ENCODE data around the gene POLR3K.

POLR3K gene

GRCh38 chr16:94918-95265, 41.5 kb upstream of the POLR3K start:
- H3K9me3 ChIP-seq (ENCODE audit: low read length) = no peaks in the 10 kb centered on the region
- no peak overlapping the region for H3K27ac ChIP-seq (ENCODE audit: low read depth, low read length, poor library complexity, severe bottlenecking)
- no peak overlapping the region for H2AFZ ChIP-seq (ENCODE audit: low read length)
- no peaks in the 10 kb centered on the region for H3F3A ChIP-seq (ENCODE audit: insufficient read depth, low read length)
- H3K4me2 ChIP-seq (ENCODE audit: low read length) = no peak overlapping the region
- H3K9me2 ChIP-seq (ENCODE audit: low read depth, low read length) = no peaks in the 10 kb centered on the region
- no peaks in the 10 kb centered on the region for H4K20me1 ChIP-seq (ENCODE audit: insufficient read depth, low read length)
- TF ChIP-seq CTCF (IDR thresholded peaks at IDR 0.05; ENCODE audit: low read length) = no peak
- TF ChIP-seq EZH2 (IDR thresholded peaks at IDR 0.05; ENCODE audit: borderline replicate concordance, low read length) = no peak
- no peak overlapping the region for H3K9ac ChIP-seq (ENCODE audit: low read length)
- H3K36me3 ChIP-seq (ENCODE audit: insufficient read depth, low read length) = peaks cover 14% of the 10 kb centered on the region; the same call in 1 of the 2 replicates
- H3K4me1 ChIP-seq (ENCODE audit: insufficient read depth, low read length, severe bottlenecking) = no peaks in the 10 kb centered on the region
- H3K4me3 ChIP-seq (ENCODE audit: low read depth, low read length, poor library complexity, severe bottlenecking) = no peak overlapping the region
- H3K27me3 ChIP-seq (ENCODE audit: insufficient read depth, low read length) = no peaks in the 10 kb centered on the region
- no peaks in the 10 kb centered on the region for H3K79me2 ChIP-seq (ENCODE audit: insufficient read depth, low read length)

GRCh38 chr16:92431-93339, 39.3 kb upstream of the POLR3K start:
- Histone ChIP-seq H3K4me1 (ENCODE audit: insufficient read depth, low read length, severe bottlenecking) (no peaks in the 10 kb centered on the region), H3K4me3 (ENCODE audit: low read depth, low read length, poor library complexity, severe bottlenecking) (no peak overlapping the region), H2AFZ (ENCODE audit: low read length) (no peak overlapping the region), H3K79me2 (ENCODE audit: insufficient read depth, low read length) (no peaks in the 10 kb centered on the region), H3K4me2 (ENCODE audit: low read length) (no peak overlapping the region), H3K27ac (ENCODE audit: low read depth, low read length, poor library complexity, severe bottlenecking) (no peak overlapping the region), H3K9me2 (ENCODE audit: low read depth, low read length) (no peaks in the 10 kb centered on the region), H3K9ac (ENCODE audit: low read length) (no peak overlapping the region), H3K36me3 (ENCODE audit: insufficient read depth, low read length) (peaks cover 22% of the 10 kb centered on the region; the same call in 1 of the 2 replicates), H3K27me3 (ENCODE audit: insufficient read depth, low read length) (no peaks in the 10 kb centered on the region), H3K9me3 (ENCODE audit: low read length) (no peaks in the 10 kb centered on the region), H4K20me1 (ENCODE audit: insufficient read depth, low read length) (no peaks in the 10 kb centered on the region), H3F3A (ENCODE audit: insufficient read depth, low read length) (no peaks in the 10 kb centered on the region)
- no peak for TF ChIP-seq CTCF (IDR thresholded peaks at IDR 0.05; ENCODE audit: low read length)

GRCh38 chr16:91484-91883, 38.1 kb upstream of the POLR3K start:
- no peak overlapping the region for H3K4me3 ChIP-seq (ENCODE audit: low read depth, low read length, poor library complexity, severe bottlenecking)
- H3K9me2 ChIP-seq (ENCODE audit: low read depth, low read length) = no peaks in the 10 kb centered on the region
- no peaks in the 10 kb centered on the region for H3K4me1 ChIP-seq (ENCODE audit: insufficient read depth, low read length, severe bottlenecking)
- H3K27me3 ChIP-seq (ENCODE audit: insufficient read depth, low read length) = no peaks in the 10 kb centered on the region
- H4K20me1 ChIP-seq (ENCODE audit: insufficient read depth, low read length) = no peaks in the 10 kb centered on the region
- H3K79me2 ChIP-seq (ENCODE audit: insufficient read depth, low read length) = no peaks in the 10 kb centered on the region
- TF ChIP-seq CTCF (IDR thresholded peaks at IDR 0.05; ENCODE audit: low read length) (no peak), EZH2 (IDR thresholded peaks at IDR 0.05; ENCODE audit: borderline replicate concordance, low read length) (no peak)
- no peak overlapping the region for H3K27ac ChIP-seq (ENCODE audit: low read depth, low read length, poor library complexity, severe bottlenecking)
- no peaks in the 10 kb centered on the region for H3K9me3 ChIP-seq (ENCODE audit: low read length)
- H3K36me3 ChIP-seq (ENCODE audit: insufficient read depth, low read length) = peaks cover 31% of the 10 kb centered on the region; the same call in 1 of the 2 replicates
- no peak overlapping the region for H3K4me2 ChIP-seq (ENCODE audit: low read length)
- H3K9ac ChIP-seq (ENCODE audit: low read length) = no peak overlapping the region
- H2AFZ ChIP-seq (ENCODE audit: low read length) = no peak overlapping the region
- no peaks in the 10 kb centered on the region for H3F3A ChIP-seq (ENCODE audit: insufficient read depth, low read length)

Measured in OCI-LY1 (cell line).